OCI-LY7 (cell line): ENCODE data around the gene NLGN1. TPM values are rescaled to one million over a fixed set of nuclear protein-coding genes. Genes with fewer than 3 reads are reported as not detected.

Source experiments
- BruUV-seq: library from RNA; stranded (reverse); fragments of 400-500 nt; replicated peaks from 2 replicates; lab custom pipeline; 2021; lab: Mats Ljungman, UMichigan
- CTCF ChIA-PET: fragments of 300-600 bp; sonication (Branson Sonifier 250); formaldehyde crosslinking; loops from one replicate; lab custom pipeline; 2022; ENCODE audit warnings: antibody characterized with exemption; ENCODE audit not compliant: unreplicated experiment; lab: Charles Lee
- POLR2A ChIA-PET: fragments of 300-600 bp; sonication (Branson Sonifier 250); formaldehyde crosslinking; loops from one replicate; lab custom pipeline; 2022; ENCODE audit warnings: antibody characterized with exemption; lab: Charles Lee
- DNase-seq: peaks from one replicate; pipeline ENCODE4 v3.0.0-alpha.2; 2015; ENCODE audit warnings: low spot score
- H2AFZ ChIP-seq: fragments of 200-600 bp; sonication (generic), shearing (Covaris generic); 2 replicates; pipeline ENCODE4 v1.6.1; 2014; ENCODE audit warnings: mild to moderate bottlenecking, antibody characterized with exemption, low read length, moderate library complexity
- H3K27ac ChIP-seq: fragments of 200-600 bp; sonication (generic); 2 replicates; pipeline ENCODE4 v1.5.1; 2014; ENCODE audit warnings: mixed run types, low read depth, mild to moderate bottlenecking, moderate library complexity, low read length, inconsistent platforms; ENCODE audit not compliant: poor library complexity, severe bottlenecking
- H3K36me3 ChIP-seq: fragments of 200-600 bp; sonication (generic); 2 replicates; pipeline ENCODE4 v1.6.1; 2014; ENCODE audit warnings: mild to moderate bottlenecking, antibody characterized with exemption, low read length, moderate library complexity, mixed read lengths; ENCODE audit not compliant: insufficient read depth
- H3K4me1 ChIP-seq: fragments of 200-600 bp; sonication (generic); 2 replicates; pipeline ENCODE4 v1.5.1; 2014; ENCODE audit warnings: mild to moderate bottlenecking, low read length; ENCODE audit not compliant: insufficient read depth, poor library complexity, severe bottlenecking
- H3K4me2 ChIP-seq: fragments of 200-600 bp; sonication (generic); 2 replicates; pipeline ENCODE4 v1.6.1; 2014; ENCODE audit warnings: mild to moderate bottlenecking, low read length
- H3K4me3 ChIP-seq: fragments of 200-600 bp; sonication (generic); 2 replicates; pipeline ENCODE4 v1.5.1; 2014; ENCODE audit warnings: mild to moderate bottlenecking, low read depth, low read length; ENCODE audit not compliant: poor library complexity, severe bottlenecking
- H3K79me2 ChIP-seq: fragments of 200-600 bp; sonication (generic); 2 replicates; pipeline ENCODE4 v1.6.1; 2016; ENCODE audit warnings: low read depth, mild to moderate bottlenecking, low read length, moderate library complexity, mixed read lengths; ENCODE audit not compliant: insufficient read depth
- H3K9me2 ChIP-seq: fragments of 200-600 bp; sonication (generic); 2 replicates; pipeline ENCODE4 v1.6.1; 2016; ENCODE audit warnings: mild to moderate bottlenecking, low read length, mixed read lengths; ENCODE audit not compliant: insufficient read depth
- H3K9me3 ChIP-seq: fragments of 200-600 bp; sonication (generic); 2 replicates; pipeline ENCODE4 v1.6.1; 2014; ENCODE audit warnings: mild to moderate bottlenecking, mixed run types, low read length, mixed read lengths
- H4K20me1 ChIP-seq: fragments of 200-600 bp; sonication (generic); 2 replicates; pipeline ENCODE4 v1.6.1; 2014; ENCODE audit warnings: mild to moderate bottlenecking, antibody characterized with exemption, low read length, moderate library complexity, mixed read lengths; ENCODE audit not compliant: insufficient read depth
- CTCF ChIP-seq: fragments of 200-600 bp; sonication (generic); conservative IDR thresholded peaks from 2 replicates; pipeline ENCODE4 v1.5.1; 2014; ENCODE audit warnings: mild to moderate bottlenecking, antibody characterized with exemption, low read length, moderate library complexity, mixed read lengths
- EZH2phosphoT487 ChIP-seq: fragments of 200-600 bp; sonication (generic); IDR thresholded peaks from 2 replicates; pipeline ENCODE4 v1.6.1; 2018; ENCODE audit warnings: low read depth, borderline replicate concordance, mild to moderate bottlenecking, mixed run types, antibody characterized with exemption, low read length, moderate library complexity, mixed read lengths
- intact Hi-C: fragments of 100-400 bp; cut with micrococcal nuclease; formaldehyde crosslinking; loops from one replicate; pipeline ENCODE4 v1.10.0; 2022; ENCODE audit not compliant: unreplicated experiment
- total RNA-seq, 2 experiments: library from RNA; depleted of rRNA in 1 of 2; stranded (reverse); fragments of >200 nt in 1 of 2; shearing (Covaris generic) in 1 of 2; gene quantifications; 2 replicates each; pipeline ENCODE4 v1.2.3, GENCODE V29; 2014 to 2022

The NLGN1 gene
- total RNA-seq, 2 experiments from 2014 or later, result not detected

GRCh38 chr3:173932624-173933023 lies 535.1 kb downstream of the NLGN1 start:
- DNase-seq, result no peak
- Histone ChIP-seq H3K4me2 (no peak overlapping the region), H3K36me3 (no peaks in the 10 kb centered on the region), H4K20me1 (no peaks in the 10 kb centered on the region), H3K4me1 (no peaks in the 10 kb centered on the region), H3K79me2 (no peaks in the 10 kb centered on the region), H3K9me2 (no peaks in the 10 kb centered on the region), H2AFZ (no peak overlapping the region), H3K4me3 (no peak overlapping the region), H3K27ac (no peak overlapping the region), H3K9me3 (no peaks in the 10 kb centered on the region)
- no TSS peak for BruUV-seq
- ChIA-PET POLR2A (interaction anchor here (0.7 kb wide), 1 partner anchor 893 kb away, joined by 3 read pairs; no protein-coding TSS in a partner anchor), CTCF (no interaction called here)
- intact Hi-C loops, result no loop called here
- TF ChIP-seq EZH2phosphoT487 (no peak), CTCF (no peak)

- ChIA-PET POLR2A (no interaction called here), CTCF (no interaction called here)
- H3K36me3 ChIP-seq, result no peaks in the 10 kb centered on the region
- no peak overlapping the region for H3K4me3 ChIP-seq
- TF ChIP-seq CTCF (no peak), EZH2phosphoT487 (no peak)
- H3K27ac ChIP-seq, result no peak overlapping the region
- intact Hi-C loops, result no loop called here
- H2AFZ ChIP-seq, result no peak overlapping the region
- H3K4me2 ChIP-seq, result no peak overlapping the region
- no peaks in the 10 kb centered on the region for H3K4me1 ChIP-seq
- DNase-seq, result no peak
- H3K79me2 ChIP-seq, result no peaks in the 10 kb centered on the region
- no TSS peak for BruUV-seq
- H4K20me1 ChIP-seq, result no peaks in the 10 kb centered on the region
- H3K9me3 ChIP-seq, result no peaks in the 10 kb centered on the region
- no peaks in the 10 kb centered on the region for H3K9me2 ChIP-seq
These were observed 535.6 kb downstream of the NLGN1 start for GRCh38 chr3:173933113-173933512.

GRCh38 chr3:173936316-173936715 lies 538.8 kb downstream of the NLGN1 start:
- no TSS peak for BruUV-seq
- Histone ChIP-seq H3K4me1 (no peaks in the 10 kb centered on the region), H4K20me1 (no peaks in the 10 kb centered on the region), H3K4me3 (no peak overlapping the region), H3K4me2 (no peak overlapping the region), H3K79me2 (no peaks in the 10 kb centered on the region), H3K27ac (no peak overlapping the region), H3K9me3 (no peaks in the 10 kb centered on the region), H3K36me3 (no peaks in the 10 kb centered on the region), H2AFZ (no peak overlapping the region), H3K9me2 (no peaks in the 10 kb centered on the region)
- TF ChIP-seq CTCF (no peak), EZH2phosphoT487 (no peak)
- DNase-seq, result no peak
- POLR2A ChIA-PET, result no interaction called here
- CTCF ChIA-PET, result no interaction called here
- intact Hi-C loops, result no loop called here
